A673 (cell line): ENCODE measurements around the gene CLCNKB.

Experiments used
- EZH2 ChIP-seq: fragments of 200-600 bp; sonication (generic); IDR thresholded peaks from 2 replicates; pipeline ENCODE4 v1.6.1; 2017; ENCODE audit warnings: borderline replicate concordance, low read depth, mild to moderate bottlenecking, mixed read lengths, antibody characterized with exemption, low read length; ENCODE audit not compliant: poor library complexity, severe bottlenecking
- TF ChIP-seq, protein P1 (sequence below): fragments of 300-800, 200-600 bp; sonication (generic); conservative IDR thresholded peaks from 2 replicates; pipeline ENCODE4 v1.5.1; 2017; ENCODE audit warnings: low read depth, mild to moderate bottlenecking, antibody characterized with exemption, low read length, moderate library complexity, mixed read lengths

DNA sequence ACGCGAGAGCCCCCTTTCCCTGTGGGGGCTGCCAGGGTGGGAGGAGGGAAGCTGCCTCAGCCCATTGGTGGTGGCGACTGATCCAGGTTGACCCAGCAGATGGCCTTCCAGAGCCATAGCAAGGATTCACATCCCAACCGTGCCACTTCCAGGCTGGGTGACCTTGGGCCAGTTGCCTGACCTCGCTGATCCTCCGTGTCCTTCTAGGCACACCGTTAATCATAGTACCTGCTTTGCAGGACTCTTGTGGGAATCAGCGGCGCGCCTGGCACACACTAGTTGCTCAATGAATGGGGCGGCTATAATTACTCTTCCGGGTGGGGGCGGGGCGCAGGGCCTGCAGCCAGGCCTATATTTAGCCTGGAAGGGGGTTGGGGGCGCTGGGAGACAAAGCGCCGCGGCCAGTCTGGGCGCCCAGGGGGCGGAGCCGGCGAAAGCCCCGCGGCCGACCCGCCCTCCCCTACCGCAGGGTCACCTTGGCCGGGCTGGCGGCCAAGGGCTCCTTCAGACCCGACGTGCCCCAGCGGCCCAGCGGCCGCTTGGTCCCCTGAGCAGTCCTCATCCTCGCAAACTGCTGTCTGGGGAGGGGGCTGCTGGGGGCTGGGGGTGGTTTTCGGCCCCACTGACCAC lies 30.9 kb upstream of the CLCNKB start:
- TF ChIP-seq, protein P1, sequence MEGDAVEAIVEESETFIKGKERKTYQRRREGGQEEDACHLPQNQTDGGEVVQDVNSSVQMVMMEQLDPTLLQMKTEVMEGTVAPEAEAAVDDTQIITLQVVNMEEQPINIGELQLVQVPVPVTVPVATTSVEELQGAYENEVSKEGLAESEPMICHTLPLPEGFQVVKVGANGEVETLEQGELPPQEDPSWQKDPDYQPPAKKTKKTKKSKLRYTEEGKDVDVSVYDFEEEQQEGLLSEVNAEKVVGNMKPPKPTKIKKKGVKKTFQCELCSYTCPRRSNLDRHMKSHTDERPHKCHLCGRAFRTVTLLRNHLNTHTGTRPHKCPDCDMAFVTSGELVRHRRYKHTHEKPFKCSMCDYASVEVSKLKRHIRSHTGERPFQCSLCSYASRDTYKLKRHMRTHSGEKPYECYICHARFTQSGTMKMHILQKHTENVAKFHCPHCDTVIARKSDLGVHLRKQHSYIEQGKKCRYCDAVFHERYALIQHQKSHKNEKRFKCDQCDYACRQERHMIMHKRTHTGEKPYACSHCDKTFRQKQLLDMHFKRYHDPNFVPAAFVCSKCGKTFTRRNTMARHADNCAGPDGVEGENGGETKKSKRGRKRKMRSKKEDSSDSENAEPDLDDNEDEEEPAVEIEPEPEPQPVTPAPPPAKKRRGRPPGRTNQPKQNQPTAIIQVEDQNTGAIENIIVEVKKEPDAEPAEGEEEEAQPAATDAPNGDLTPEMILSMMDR = no peak
- no peak for TF ChIP-seq EZH2
